ENCODE measurements around the gene TSPAN6.

TSPAN6 gene, protein sequence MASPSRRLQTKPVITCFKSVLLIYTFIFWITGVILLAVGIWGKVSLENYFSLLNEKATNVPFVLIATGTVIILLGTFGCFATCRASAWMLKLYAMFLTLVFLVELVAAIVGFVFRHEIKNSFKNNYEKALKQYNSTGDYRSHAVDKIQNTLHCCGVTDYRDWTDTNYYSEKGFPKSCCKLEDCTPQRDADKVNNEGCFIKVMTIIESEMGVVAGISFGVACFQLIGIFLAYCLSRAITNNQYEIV

DNA sequence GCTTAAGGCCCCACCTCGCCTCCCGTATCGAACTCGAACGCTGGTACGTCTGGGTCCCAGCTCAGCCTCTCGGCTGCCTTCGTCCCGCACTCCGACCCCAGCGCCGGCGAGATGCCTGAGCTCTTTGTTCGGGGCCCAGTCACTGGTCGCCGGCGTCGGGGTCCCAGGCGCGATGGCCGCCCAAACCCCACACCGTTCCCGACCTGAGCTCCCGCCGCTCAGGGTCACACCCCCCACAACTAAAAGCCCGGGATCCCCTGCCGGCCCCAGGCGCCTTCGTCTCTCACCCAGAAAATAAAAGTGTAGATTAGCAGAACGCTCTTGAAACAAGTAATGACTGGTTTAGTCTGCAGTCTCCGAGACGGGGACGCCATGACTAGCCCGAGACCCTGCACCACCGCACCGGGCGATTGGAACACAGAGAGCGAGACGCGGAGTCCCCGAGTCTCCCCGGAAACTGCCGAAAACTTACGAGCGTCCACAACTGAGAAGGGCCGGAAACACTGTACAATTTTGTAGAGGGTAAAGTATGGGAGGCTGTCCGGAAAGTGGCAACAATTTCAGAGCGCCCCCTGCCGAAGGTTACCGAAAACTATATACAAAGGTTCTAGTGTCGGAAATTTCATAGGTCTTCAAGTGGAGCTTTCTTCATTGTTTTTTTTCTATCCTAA, at the start of gene TSPAN6:
TSS of gene TSPAN6 (minus strand) at position 486 of the 671 bp plus-strand sequence. CDS start at position 374, 112 bp downstream.
- DNase-seq = no peak

GRCh38 chrX:100685997-100686305, 49.3 kb upstream of the TSPAN6 start:
- no peak for DNase-seq

GRCh38 chrX:100685284-100685996, 48.8 kb upstream of the TSPAN6 start:
- no peak for DNase-seq

GRCh38 chrX:100682939-100683338, 46.3 kb upstream of the TSPAN6 start:
- no peak for DNase-seq

DNA sequence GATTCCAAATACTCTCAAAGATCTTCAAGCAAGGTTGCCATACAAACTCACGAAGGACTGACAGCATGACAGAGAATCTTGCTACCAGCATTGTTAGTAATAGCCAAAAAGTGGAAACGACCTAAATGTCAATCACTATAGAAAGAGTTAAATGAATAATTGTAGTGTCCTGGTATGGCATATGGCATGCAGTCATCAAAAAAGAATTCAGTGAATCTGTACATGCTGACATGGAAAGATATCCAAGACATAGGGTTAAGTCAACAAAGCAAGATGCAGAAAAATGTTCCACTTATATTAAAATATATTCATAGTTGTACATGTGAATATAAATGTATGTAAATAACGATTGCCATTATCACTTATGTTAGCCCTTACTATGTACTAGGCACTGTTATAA, 45.0 kb upstream of the TSPAN6 start:
- no peak for DNase-seq

GRCh38 chrX:100680756-100681155, 44.1 kb upstream of the TSPAN6 start:
- no peak for DNase-seq

DNA sequence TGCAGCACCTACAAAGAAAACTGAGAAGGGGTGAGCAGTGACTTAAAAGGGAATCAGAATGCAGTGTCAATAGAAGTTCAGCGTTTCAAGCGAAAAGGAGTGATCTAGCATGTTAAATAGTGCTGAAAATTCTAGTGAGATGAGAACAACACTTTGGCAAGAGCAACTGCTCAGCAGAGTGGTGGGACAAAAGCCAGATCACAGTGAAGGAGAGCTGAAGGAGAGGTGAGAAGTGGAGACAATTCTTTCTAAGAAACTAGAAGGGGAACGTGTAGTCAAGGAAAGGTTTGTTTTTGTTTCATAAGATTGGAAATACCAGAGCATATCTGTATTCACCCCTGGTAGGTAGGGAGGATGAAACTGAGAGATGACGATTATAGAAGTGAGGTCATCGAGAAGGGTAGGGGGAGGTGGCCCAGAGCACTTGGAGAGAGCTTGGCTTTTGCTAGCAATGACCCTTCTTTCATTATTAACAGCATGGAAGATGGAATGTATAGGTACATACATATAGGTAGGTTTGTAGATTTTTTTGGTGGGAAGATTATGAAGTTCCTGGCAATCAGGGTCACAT, 41.1 kb upstream of the TSPAN6 start:
- no peak for DNase-seq

GRCh38 chrX:100674705-100675104, 38.1 kb upstream of the TSPAN6 start:
- DNase-seq = no peak

- DNase-seq = no peak
These were observed 36.9 kb upstream of the TSPAN6 start for GRCh38 chrX:100673397-100673953.

GRCh38 chrX:100672966-100673365, 36.4 kb upstream of the TSPAN6 start:
- no peak for DNase-seq

DNA sequence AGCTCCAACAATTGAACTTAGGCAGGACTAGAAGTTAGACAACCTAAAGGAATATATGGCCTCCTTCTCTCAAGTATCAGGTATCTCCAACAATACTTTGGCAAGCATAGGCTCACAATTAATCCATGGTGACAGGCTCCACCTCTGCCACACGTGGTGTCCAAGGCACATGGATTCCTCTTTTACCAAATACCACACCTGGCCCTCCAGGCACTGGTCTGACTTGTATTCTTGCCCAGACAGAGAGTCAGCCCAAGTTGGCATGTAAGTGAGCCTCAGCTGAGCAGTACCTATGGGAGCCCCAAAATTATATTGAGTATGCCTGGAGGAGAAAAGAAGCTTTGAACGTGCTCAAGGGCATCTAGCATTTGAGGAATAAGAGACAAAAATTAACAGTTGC, 27.0 kb upstream of the TSPAN6 start:
- DNase-seq = no peak

DNA sequence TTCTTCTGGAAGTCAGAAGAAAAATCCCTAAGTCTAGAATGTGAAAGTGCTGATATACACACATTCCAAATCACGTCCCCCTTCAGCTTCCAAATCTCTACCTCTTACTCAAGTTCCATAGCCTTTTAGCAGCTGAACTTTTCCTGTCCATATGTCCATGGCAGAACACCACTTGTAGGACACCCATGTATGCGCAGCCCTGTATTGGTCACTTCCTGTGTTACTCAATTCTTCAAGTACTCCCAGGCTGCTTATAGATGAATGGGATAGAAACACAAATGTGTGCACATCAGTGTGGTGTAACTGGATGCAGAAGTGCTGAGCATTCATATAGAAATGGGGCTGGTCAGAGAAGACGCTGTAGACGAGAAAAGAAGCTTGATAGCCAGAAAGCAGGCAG, 26.2 kb upstream of the TSPAN6 start:
- DNase-seq = no peak

GRCh38 chrX:100662170-100662569, 25.6 kb upstream of the TSPAN6 start:
- DNase-seq = no peak

DNA sequence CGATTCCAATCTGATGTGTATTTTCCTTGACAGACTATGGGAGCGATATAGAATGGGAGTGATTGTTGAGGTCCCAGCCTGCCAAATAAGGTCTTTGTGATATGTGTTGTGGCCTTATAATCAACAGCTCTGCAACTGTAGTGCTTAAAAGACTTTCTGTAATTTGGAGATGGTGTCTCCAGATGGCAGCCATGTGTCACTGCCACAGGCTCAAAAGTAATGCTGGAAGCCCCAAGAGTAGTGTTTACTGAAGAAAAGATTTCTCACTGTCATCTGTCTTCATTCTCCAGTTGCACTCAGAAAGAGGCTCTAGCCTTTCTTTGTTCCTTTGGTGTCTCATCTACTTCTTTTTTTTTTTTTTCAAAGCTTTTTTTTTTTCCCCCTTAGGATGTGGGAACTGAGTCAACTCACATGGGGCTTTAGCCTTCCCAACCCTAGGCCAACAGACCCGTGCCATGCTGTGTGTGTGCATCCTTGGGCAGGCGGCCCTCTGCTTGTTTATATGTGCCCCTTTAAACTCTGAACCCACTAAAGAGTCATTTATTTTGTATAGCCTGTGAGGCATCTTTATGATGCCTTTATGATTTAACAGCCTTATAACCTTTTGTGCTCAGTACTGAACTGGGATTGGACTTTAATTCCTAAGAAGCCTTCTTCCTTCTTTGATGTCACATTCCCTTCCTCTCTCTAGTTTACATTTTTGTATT, 23.0 kb upstream of the TSPAN6 start:
- DNase-seq = no peak

DNA sequence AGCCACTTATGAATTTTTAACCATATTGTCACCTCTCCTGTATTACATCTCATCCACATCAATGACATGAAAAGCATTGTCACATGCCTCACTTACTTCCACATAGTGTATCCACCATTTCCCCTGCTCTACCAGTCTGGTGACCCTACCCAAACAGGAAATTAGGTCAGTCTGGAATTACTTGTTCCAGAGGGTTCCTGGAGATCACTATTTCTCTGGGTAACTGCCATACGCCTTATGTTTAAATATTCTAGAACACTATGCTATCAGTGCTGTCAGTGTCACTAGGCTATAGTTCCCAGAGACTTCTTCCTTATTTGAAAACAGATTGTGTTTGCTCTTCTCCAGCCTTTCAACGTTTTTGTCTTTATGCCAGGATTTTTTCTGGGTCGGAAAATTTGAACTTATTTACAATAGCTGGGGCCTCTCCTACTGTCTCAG, 22.4 kb upstream of the TSPAN6 start:
- DNase-seq = no peak

- no peak for DNase-seq
These were observed 17.7 kb upstream of the TSPAN6 start for GRCh38 chrX:100654261-100654660.

DNA sequence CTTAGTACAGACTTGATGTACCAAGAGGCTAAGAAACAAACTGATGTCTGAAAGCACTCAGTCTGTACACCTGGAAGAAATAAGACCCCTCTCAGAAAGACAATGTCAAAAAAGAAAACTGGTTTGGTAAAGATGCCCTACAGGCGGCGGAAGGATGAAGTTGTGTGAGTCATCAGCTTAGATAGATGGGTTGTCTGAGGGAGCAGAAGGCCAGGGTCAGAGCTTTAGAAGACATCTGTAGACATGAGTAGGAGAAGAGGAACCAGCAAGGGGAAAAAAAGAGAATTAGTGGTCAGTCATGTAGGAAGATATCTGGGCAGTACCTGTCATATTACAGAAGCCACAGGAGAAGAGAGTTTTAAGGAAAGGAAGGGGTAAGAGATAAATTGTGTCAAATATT, 15.7 kb upstream of the TSPAN6 start:
- no peak for DNase-seq

DNA sequence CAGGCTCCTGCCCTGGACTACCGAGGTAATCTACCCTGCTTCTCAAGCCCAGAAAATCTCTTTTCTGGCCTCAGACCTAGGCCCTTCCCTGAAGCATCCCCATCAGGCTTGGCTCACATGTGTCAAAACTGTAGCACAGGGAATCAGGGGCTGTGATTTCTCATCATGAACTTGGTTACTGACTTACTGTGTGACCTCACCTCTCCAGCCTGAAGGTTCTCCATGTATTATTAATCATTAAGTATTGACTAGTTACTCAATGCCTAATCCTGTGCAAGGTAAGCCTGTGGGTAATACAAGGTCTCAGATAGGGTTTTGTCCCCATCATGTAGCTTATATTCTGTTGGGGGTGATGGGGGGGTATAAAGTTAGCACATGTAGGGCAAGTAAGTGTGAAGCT, 14.2 kb upstream of the TSPAN6 start:
- DNase-seq = no peak

DNA sequence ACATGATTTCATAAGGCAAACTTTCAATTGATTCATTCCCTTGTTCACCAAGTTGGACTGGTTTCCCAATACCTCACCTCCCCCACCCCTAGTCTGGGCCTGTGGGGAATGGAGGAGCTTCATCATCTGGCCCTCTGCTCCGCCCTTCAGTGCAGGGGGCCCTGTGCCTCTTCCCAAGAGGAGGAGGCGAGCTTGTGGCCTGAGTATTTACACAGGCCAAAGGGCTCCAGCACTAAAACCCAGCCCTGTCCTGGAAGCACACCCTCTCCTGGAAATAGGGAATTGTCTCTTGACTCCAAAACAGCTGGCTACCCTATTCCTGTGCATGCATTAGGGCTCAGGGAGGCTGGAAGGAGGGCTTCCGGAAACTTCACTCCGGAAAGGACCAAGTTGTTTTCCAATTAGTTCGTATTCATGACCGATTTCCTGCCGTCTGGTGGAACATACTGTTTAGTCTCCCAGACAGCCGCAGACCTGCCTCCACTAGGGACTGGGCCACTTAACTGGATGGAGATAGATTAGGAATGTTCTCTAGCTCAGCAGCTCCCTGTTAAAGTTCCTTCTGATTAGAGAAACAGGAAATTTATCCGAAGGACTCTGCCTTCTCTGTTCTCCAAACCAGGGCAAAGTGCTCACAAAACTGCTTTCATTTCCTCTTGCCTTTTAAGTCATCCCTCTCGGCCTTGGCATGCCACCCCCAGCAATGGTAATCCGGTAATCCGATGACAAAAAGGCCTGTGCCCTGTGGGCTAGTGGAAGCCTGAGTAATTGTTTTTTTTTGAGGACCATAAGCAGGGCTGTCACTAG, 13.1 kb upstream of the TSPAN6 start:
- no peak for DNase-seq

DNA sequence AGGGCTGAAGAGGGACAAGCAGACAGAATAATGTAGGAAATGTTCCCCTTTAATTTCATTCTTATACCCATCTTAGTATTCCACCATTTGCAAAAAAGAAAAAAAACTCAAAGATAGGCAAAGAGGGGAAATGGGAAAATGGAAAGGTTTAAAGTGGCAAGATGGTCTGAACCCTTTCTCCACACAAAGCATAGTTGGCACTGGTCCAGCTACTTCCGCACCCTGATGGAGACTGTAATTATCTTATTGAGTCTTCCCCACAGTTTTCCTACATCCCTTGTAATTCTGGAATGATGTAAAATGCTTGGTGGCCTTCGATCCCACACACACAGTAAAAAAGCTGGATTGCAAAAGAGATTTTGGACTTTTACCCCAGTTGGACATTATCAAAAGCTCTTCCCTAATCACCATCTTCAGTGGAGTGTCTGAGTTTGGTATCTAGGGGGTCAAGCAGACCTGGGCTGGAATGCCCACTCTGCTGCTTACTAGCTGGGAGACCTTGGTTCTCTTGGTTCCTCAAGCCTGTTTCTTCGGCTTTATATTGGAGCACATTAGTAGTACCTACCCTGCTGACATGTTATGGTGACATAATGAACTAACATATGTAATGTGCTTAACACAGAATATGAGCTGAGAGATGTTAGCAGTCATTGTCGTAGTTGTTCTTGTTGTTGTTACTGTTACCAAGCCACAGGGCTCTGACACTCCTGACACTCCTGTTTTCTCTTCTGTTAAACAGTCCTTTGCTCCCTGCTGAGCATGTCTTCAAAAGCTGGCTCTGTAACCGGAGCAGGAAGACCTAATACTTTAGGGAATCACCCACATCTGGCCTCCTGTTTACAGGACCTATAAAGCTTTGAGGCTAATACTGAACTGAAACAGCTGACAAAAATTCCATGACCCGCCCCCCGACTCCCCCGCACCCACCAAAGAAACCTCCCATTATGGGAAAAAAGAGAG, 12.1 kb upstream of the TSPAN6 start:
- DNase-seq = no peak

DNA sequence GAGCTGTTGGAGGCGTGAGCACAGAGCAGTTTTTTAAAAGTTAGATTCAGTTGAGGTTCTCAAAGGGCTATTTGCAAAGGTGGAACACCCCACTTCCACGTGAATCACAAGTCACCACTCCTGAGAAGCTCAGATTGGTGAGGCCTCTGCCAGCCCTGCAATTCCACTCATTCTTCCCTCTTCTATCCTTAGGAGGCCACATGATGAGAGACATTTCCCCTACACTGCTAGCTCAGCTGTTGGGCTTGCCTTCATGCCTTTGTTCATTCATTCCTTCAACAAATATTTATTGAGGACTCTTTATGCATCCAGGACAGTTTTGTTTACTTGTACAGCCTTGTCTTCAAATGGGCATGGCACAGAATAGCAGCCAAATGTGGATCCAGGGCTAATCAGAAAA, 11.1 kb upstream of the TSPAN6 start:
- DNase-seq = no peak
